Activated CD8-positive, alpha-beta T cell treated with anti-CD3 and anti-CD28 coated beads for 36 hours (primary cell): ENCODE results near the gene KLF1. TPM values are rescaled to one million over a fixed set of nuclear protein-coding genes. Genes with fewer than 3 reads are reported as not detected.
"Not testable (repeated sequence)": the region's sequence is repeated elsewhere in the genome, so short reads cannot be mapped to it uniquely, and the experiment has no call there.

Experiments used
- ATAC-seq: fragments of 200-7000 bp; cut with Tn5 transposase; one replicate; pipeline ENCODE4 v1.10.0; 2021; ENCODE audit warnings: mild to moderate bottlenecking, moderate library complexity
- CTCF ChIA-PET: fragments of 350-600 bp; sonication (Branson Sonifier 250); formaldehyde crosslinking; loops from one replicate; lab custom pipeline; 2021; ENCODE audit warnings: antibody characterized with exemption; lab: Charles Lee
- POLR2A ChIA-PET: fragments of 350-600 bp; sonication (Branson Sonifier 250); formaldehyde crosslinking; loops from one replicate; lab custom pipeline; 2021; ENCODE audit warnings: antibody characterized with exemption; lab: Charles Lee
- DNase-seq: peaks from one replicate; pipeline ENCODE4 v3.0.0-alpha.2; 2020
- H3K27ac Mint-ChIP-seq: one replicate; pipeline ENCODE4 v1.8.0; 2021; ENCODE audit warnings: mild to moderate bottlenecking, mixed read lengths
- H3K27me3 Mint-ChIP-seq: one replicate; pipeline ENCODE4 v1.8.0; 2021; ENCODE audit warnings: mixed read lengths
- H3K36me3 Mint-ChIP-seq: one replicate; pipeline ENCODE4 v1.8.0; 2021; ENCODE audit warnings: low read depth, mixed read lengths
- H3K4me1 Mint-ChIP-seq: one replicate; pipeline ENCODE4 v1.8.0; 2021; ENCODE audit warnings: low read depth, mixed read lengths
- H3K4me3 Mint-ChIP-seq: one replicate; pipeline ENCODE4 v1.8.0; 2021; ENCODE audit warnings: mild to moderate bottlenecking, moderate library complexity, mixed read lengths
- H3K9me3 Mint-ChIP-seq: one replicate; pipeline ENCODE4 v1.8.0; 2021; ENCODE audit warnings: mixed read lengths
- CTCF ChIP-seq: fragments of 200-600 bp; IDR thresholded peaks from one replicate; pipeline ENCODE4 v1.8.0; 2022; ENCODE audit warnings: antibody characterized with exemption, mild to moderate bottlenecking
- intact Hi-C: fragments of 100-400 bp; cut with micrococcal nuclease; formaldehyde crosslinking; loops from one replicate; pipeline ENCODE4 v1.10.0; 2022
- total RNA-seq, 2 experiments: library from RNA; stranded (reverse); gene quantifications; one replicate each; pipeline ENCODE4 v1.2.3, GENCODE V29; 2021

Gene KLF1
- total RNA-seq, 2 experiments from 2014 or later = 0.32 to 0.38 TPM

DNA sequence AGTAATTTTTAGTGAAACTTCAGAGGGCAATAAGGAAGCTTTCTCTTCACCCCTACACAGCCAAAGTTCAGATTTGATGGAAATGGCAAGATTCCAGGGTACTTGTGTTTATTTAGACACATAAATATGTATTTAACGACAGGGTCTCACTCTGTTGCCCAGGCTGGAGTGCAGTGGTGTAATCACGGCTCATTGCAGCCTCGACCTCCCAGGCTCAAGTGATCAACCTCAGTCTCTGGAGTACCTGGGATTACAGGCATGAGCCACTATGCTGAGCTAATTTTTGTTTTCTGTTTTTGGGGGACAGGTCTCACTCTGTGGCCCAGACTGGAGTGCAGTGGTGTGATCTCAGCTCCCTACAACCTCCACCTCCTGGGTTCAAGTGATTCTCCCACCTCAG is 34.0 kb upstream of the KLF1 start:
- ChIA-PET CTCF (interaction anchor here (2.9 kb wide), 1 partner anchor 44 kb away, joined by 11 read pairs; no protein-coding TSS in a partner anchor), POLR2A (interaction anchor here (0.9 to 5.4 kb wide), 5 partner anchors 10 to 44 kb away, joined by 3 to 39 read pairs (median 3); partner anchors contain the start of gene FARSA)
- Mint-ChIP-seq H3K4me1 (peaks cover 17% of the 10 kb centered on the region), H3K9me3 (no peaks in the 10 kb centered on the region), H3K36me3 (peaks cover 39% of the 10 kb centered on the region), H3K4me3 (no peak overlapping the region), H3K27ac (peak overlapping the region; percentile 66), H3K27me3 (no peaks in the 10 kb centered on the region)
- intact Hi-C loops = no loop called here
- TF ChIP-seq CTCF = no peak
- ATAC-seq (no peak), DNase-seq (no peak)

DNA sequence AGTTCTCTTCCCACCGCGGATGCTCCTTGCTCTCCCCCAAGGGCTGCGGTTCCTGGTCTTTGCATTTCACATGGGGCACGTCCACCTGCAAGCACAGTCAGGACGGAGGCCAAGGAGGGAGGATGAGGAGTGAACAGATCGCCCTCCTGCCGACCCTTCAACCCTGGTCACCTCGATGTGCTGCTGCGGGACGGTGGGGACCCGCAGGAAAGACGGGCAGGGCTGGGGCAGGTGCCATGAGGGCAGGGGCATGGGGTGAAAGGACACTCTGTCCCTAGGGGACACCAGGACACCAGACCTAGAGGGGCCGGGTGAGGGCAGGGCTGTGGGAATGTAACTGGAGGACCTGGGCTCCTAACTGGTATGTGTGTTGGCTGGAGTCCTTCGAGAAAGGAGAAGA is 31.3 kb upstream of the KLF1 start:
- Mint-ChIP-seq H3K4me3 (peak overlapping the region; percentile 62), H3K27ac (peak overlapping the region; percentile 85), H3K27me3 (no peaks in the 10 kb centered on the region), H3K36me3 (peaks cover 22% of the 10 kb centered on the region), H3K4me1 (peaks cover 32% of the 10 kb centered on the region), H3K9me3 (no peaks in the 10 kb centered on the region)
- no peak for TF ChIP-seq CTCF
- DNase-seq (no peak), ATAC-seq (no peak)
- POLR2A ChIA-PET = interaction anchor here (2.0 to 5.4 kb wide), 3 partner anchors 10 to 19 kb away, joined by 6 to 39 read pairs (median 8); partner anchors contain the start of gene FARSA
- intact Hi-C loops = no loop called here
- CTCF ChIA-PET = no interaction called here

GRCh38 chr19:12915860-12916259 is 28.9 kb upstream of the KLF1 start:
- DNase-seq, H3K27me3 Mint-ChIP-seq, H3K27ac Mint-ChIP-seq, H3K4me3 Mint-ChIP-seq, H3K9me3 Mint-ChIP-seq, intact Hi-C loops, ATAC-seq, H3K36me3 Mint-ChIP-seq: not testable (repeated sequence)
- ChIA-PET CTCF (interaction anchor here (1.2 to 4.0 kb wide), 3 partner anchors 31 to 68 kb away, joined by 3 to 14 read pairs (median 5); no protein-coding TSS in a partner anchor), POLR2A (interaction anchor here (0.6 to 4.5 kb wide), 5 partner anchors 17 to 180 kb away, joined by 3 to 19 read pairs (median 3); partner anchors contain the start of gene CALR)
- peaks cover 32% of the 10 kb centered on the region for H3K4me1 Mint-ChIP-seq

- CTCF ChIA-PET = interaction anchor here (0.9 to 4.0 kb wide), 7 partner anchors 13 to 157 kb away, joined by 3 to 16 read pairs (median 4); no protein-coding TSS in a partner anchor
- intact Hi-C loops = no loop called here
- POLR2A ChIA-PET = interaction anchor here (0.8 to 4.5 kb wide), 14 partner anchors 9 to 51 kb away, joined by 3 to 19 read pairs (median 4); partner anchors contain the start of genes CALR, FARSA, GCDH and KLF1
- H3K27ac Mint-ChIP-seq = peak overlapping the region; percentile 84
- no peaks in the 10 kb centered on the region for H3K27me3 Mint-ChIP-seq
- H3K4me1 Mint-ChIP-seq = peaks cover 24% of the 10 kb centered on the region
- ATAC-seq (peak; percentile 84), DNase-seq (peak; percentile 80)
- peaks cover 3% of the 10 kb centered on the region for H3K36me3 Mint-ChIP-seq
- H3K9me3 Mint-ChIP-seq = no peaks in the 10 kb centered on the region
- TF ChIP-seq CTCF = no peak
- H3K4me3 Mint-ChIP-seq = peak overlapping the region; percentile 4
These were observed 27.1 kb upstream of the KLF1 start for GRCh38 chr19:12913851-12914690.

- no peak for TF ChIP-seq CTCF
- Mint-ChIP-seq H3K36me3 (no peaks in the 10 kb centered on the region), H3K27ac (peak overlapping the region; percentile 40), H3K9me3 (no peaks in the 10 kb centered on the region), H3K4me3 (no peak overlapping the region), H3K27me3 (no peaks in the 10 kb centered on the region), H3K4me1 (peaks cover 19% of the 10 kb centered on the region)
- POLR2A ChIA-PET = interaction anchor here (1.3 to 4.5 kb wide), 7 partner anchors 14 to 28 kb away, joined by 4 to 19 read pairs (median 7); partner anchors contain the start of genes CALR, FARSA, GCDH and KLF1
- no peak for DNase-seq
- CTCF ChIA-PET = interaction anchor here (0.6 to 2.4 kb wide), 6 partner anchors 12 to 206 kb away, joined by 3 to 16 read pairs (median 3); no protein-coding TSS in a partner anchor
- no peak for ATAC-seq
- intact Hi-C loops = no loop called here
These were observed 26.1 kb upstream of the KLF1 start for GRCh38 chr19:12913011-12913561.
